ENCODE measurements around the gene CRKL.

DNA sequence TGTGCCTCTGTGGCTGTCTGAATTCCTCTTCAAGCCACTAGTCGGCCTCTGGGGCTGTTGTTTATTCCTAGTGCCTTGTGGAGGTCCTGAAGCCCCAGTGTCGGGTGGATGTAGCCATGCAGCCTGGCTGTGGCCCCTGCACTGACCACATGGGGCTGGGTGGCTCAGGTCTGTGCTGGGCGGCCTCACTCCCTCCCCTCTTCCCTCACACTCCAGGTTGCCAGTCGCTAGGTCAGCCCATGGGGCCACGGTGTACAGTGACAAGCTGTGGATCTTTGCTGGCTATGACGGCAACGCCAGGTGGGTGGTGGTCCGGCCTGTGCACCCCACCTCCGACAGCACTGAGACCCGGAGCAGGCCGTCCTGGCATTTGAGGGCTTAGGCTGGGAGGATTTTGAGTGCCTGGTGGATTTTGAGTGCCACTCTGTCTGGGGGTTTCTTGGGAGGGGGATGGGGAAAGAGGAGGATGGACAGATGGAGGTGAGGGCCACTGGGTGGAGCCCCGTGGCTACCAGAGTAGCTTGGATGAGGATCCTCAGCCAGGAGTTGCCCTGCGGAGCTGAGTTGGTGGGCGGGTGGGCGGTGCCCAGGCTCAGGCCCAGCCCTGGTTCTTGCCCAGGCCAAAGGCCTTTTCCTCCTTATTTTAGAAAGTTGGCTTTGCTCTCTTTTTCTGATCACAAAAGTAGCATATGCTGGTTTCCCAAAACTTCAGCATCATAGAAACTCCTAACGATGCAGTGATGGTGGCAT, 71.5 kb downstream of the CRKL start:
- TF ChIP-seq, protein P1, sequence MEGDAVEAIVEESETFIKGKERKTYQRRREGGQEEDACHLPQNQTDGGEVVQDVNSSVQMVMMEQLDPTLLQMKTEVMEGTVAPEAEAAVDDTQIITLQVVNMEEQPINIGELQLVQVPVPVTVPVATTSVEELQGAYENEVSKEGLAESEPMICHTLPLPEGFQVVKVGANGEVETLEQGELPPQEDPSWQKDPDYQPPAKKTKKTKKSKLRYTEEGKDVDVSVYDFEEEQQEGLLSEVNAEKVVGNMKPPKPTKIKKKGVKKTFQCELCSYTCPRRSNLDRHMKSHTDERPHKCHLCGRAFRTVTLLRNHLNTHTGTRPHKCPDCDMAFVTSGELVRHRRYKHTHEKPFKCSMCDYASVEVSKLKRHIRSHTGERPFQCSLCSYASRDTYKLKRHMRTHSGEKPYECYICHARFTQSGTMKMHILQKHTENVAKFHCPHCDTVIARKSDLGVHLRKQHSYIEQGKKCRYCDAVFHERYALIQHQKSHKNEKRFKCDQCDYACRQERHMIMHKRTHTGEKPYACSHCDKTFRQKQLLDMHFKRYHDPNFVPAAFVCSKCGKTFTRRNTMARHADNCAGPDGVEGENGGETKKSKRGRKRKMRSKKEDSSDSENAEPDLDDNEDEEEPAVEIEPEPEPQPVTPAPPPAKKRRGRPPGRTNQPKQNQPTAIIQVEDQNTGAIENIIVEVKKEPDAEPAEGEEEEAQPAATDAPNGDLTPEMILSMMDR (conservative IDR thresholded peaks at IDR 0.05; ENCODE audit: low read length), result no peak
- TF ChIP-seq EZH2phosphoT487 (IDR thresholded peaks at IDR 0.05; ENCODE audit: borderline replicate concordance), result no peak

Data from Loucy (cell line).